Muscle of arm (tissue), 14 donors: ENCODE data around the gene ABHD4. TPM values are rescaled to one million over a fixed set of nuclear protein-coding genes. Genes with fewer than 3 reads are reported as not detected.
A peak's percentile ranks its signal among the peaks of the same experiment; 100 is the strongest.
"Not testable (repeated sequence)": the region's sequence is repeated elsewhere in the genome, so short reads cannot be mapped to it uniquely, and the experiment has no call there.

Experiments used
- DNase-seq: peaks from one replicate; pipeline ENCODE4 v3.0.0-alpha.2; 2013
- long read RNA-seq, 11 donors: transcript quantifications; one replicate each; lab custom pipeline, GENCODE V29; 2026
- polyA plus RNA-seq, 12 donors: library from polyadenylated mRNA; unstranded; fragments of 120-200 nt; gene quantifications; one replicate each; pipeline ENCODE4 v1.2.1, GENCODE V29; 2013; ENCODE audit not compliant: insufficient read length in 12 of 12

The ABHD4 gene
- polyA plus RNA-seq, result 10 to 100 TPM in 11 of 12 donors, not detected in 1; 11.6 to 25.3 (median 15.6) TPM
- long read RNA-seq, donor 1, transcript ABHD4-203 (7 exons, 3,366 nt), result major isoform, 9 of 11 reads
- long read RNA-seq, donor 1, partial matches to known transcripts, result 0 of 11 reads
- long read RNA-seq, donor 1, other reads (novel, unspliced or antisense), result 0 of 11 reads
- long read RNA-seq, donor 2, partial matches to known transcripts, result 0 of 4 reads
- long read RNA-seq, donor 2, other reads (novel, unspliced or antisense), result 0 of 4 reads
- long read RNA-seq, donor 3, partial matches to known transcripts, result 0 of 1 reads
- long read RNA-seq, donor 3, other reads (novel, unspliced or antisense), result 0 of 1 reads
- long read RNA-seq, donor 4, partial matches to known transcripts, result 0 of 1 reads
- long read RNA-seq, donor 4, other reads (novel, unspliced or antisense), result 0 of 1 reads
- long read RNA-seq, donor 5, partial matches to known transcripts, result 0 of 3 reads
- long read RNA-seq, donor 5, other reads (novel, unspliced or antisense), result 0 of 3 reads
- long read RNA-seq, donor 6, partial matches to known transcripts, result 0 of 2 reads
- long read RNA-seq, donor 6, other reads (novel, unspliced or antisense), result 0 of 2 reads
- long read RNA-seq, donor 7, partial matches to known transcripts, result 0 of 2 reads
- long read RNA-seq, donor 7, other reads (novel, unspliced or antisense), result 0 of 2 reads
- long read RNA-seq, donor 8, transcript ABHD4-203 (7 exons, 3,366 nt), result major isoform, 7 of 7 reads
- long read RNA-seq, donor 8, partial matches to known transcripts, result 0 of 7 reads
- long read RNA-seq, donor 8, other reads (novel, unspliced or antisense), result 0 of 7 reads
- long read RNA-seq, donor 9, partial matches to known transcripts, result 0 of 1 reads
- long read RNA-seq, donor 9, other reads (novel, unspliced or antisense), result 0 of 1 reads
- long read RNA-seq, donor 10, transcript ABHD4-203 (7 exons, 3,366 nt), result major isoform, 7 of 8 reads
- long read RNA-seq, donor 10, partial matches to known transcripts, result 0 of 8 reads
- long read RNA-seq, donor 10, other reads (novel, unspliced or antisense), result 0 of 8 reads
- long read RNA-seq, donor 11, partial matches to known transcripts, result 0 of 2 reads
- long read RNA-seq, donor 11, other reads (novel, unspliced or antisense), result 0 of 2 reads

GRCh38 chr14:22598099-22598895 lies at the start of gene ABHD4:
TSS of gene ABHD4 (plus strand) at chr14:22598300. CDS start at chr14:22598307, 7 bp downstream.
- peak; percentile 84 for DNase-seq

GRCh38 chr14:22549324-22549962 lies 48.7 kb upstream of the ABHD4 start:
- no peak for DNase-seq

- DNase-seq, result no peak
Observed at GRCh38 chr14:22549981-22550673, 48.0 kb upstream of the ABHD4 start.

GRCh38 chr14:22551605-22551997 lies 46.5 kb upstream of the ABHD4 start:
- no peak for DNase-seq

- DNase-seq, result no peak
Observed at GRCh38 chr14:22552001-22552826, 45.9 kb upstream of the ABHD4 start.

GRCh38 chr14:22552827-22553076 lies 45.3 kb upstream of the ABHD4 start:
- DNase-seq, result no peak

- no peak for DNase-seq
Observed at GRCh38 chr14:22553445-22553844, 44.7 kb upstream of the ABHD4 start.

- DNase-seq, result not testable (repeated sequence)
Observed at GRCh38 chr14:22553861-22554497, 44.1 kb upstream of the ABHD4 start.

- DNase-seq, result no peak
Observed at GRCh38 chr14:22554498-22555383, 43.4 kb upstream of the ABHD4 start.

- no peak for DNase-seq
Observed at GRCh38 chr14:22555384-22556011, 42.6 kb upstream of the ABHD4 start.

GRCh38 chr14:22556021-22556989 lies 41.8 kb upstream of the ABHD4 start:
- DNase-seq, result no peak

- DNase-seq, result peak; percentile 84
Observed at GRCh38 chr14:22556990-22557623, 41.0 kb upstream of the ABHD4 start.

GRCh38 chr14:22557846-22558220 lies 40.3 kb upstream of the ABHD4 start:
- no peak for DNase-seq

GRCh38 chr14:22558221-22558913 lies 39.7 kb upstream of the ABHD4 start:
- DNase-seq, result no peak

GRCh38 chr14:22559041-22559440 lies 39.1 kb upstream of the ABHD4 start:
- no peak for DNase-seq
